Gastrocnemius medialis (tissue), 4 donors: ENCODE data around the gene PPP6R2. TPM values are rescaled to one million over a fixed set of nuclear protein-coding genes. Genes with fewer than 3 reads are reported as not detected.

Source experiments
- ATAC-seq, 2 donors: fragments of 150-250 bp; one replicate each; pipeline ENCODE4 v1.9.1; 2016
- DNase-seq, 2 donors: peaks; one replicate each; pipeline ENCODE4 v3.0.0-alpha.2; 2019
- H3K27ac ChIP-seq, 4 donors: fragments of 200-600 bp; sonication (generic); 1 replicate in 1 of 4; 2 replicates in 3 of 4; pipeline ENCODE4 v1.5.1; 2016 to 2018; ENCODE audit warnings: mild to moderate bottlenecking in 2 of 4, moderate library complexity in 1 of 4
- H3K27me3 ChIP-seq, 3 donors: fragments of 200-600 bp; sonication (generic) in 2 of 3; 1 replicate in 1 of 3; 2 replicates in 2 of 3; pipeline versions ENCODE4 v1.5.1 to v1.6.0; 2016 to 2019; ENCODE audit warnings: mild to moderate bottlenecking in 1 of 3, moderate library complexity in 1 of 3
- H3K36me3 ChIP-seq, 2 donors: fragments of 200-600 bp; sonication (generic) in 1 of 2; one replicate each; pipeline ENCODE4 v1.5.1; 2017 to 2018
- H3K4me1 ChIP-seq, 2 donors: fragments of 200-600 bp; sonication (generic) in 1 of 2; one replicate each; pipeline ENCODE4 v1.5.1; 2016 to 2017; ENCODE audit warnings: mild to moderate bottlenecking in 2 of 2
- H3K4me3 ChIP-seq, 4 donors: fragments of 200-600 bp; sonication (generic) in 3 of 4; 1 replicate in 1 of 4; 2 replicates in 3 of 4; pipeline ENCODE4 v1.5.1; 2016 to 2019; ENCODE audit warnings: mild to moderate bottlenecking in 2 of 4
- H3K9me3 ChIP-seq, 3 donors: fragments of 200-600 bp; sonication (generic) in 2 of 3; 1 replicate in 1 of 3; 2 replicates in 2 of 3; pipeline ENCODE4 v1.5.1; 2016 to 2019
- POLR2A ChIP-seq, 2 donors: fragments of 450-650 bp; IDR thresholded peaks; one replicate each; pipeline ENCODE4 v1.6.1; 2017; ENCODE audit warnings: antibody characterized with exemption in 2 of 2, mild to moderate bottlenecking in 2 of 2, moderate library complexity in 2 of 2
- in situ Hi-C, 4 donors: fragments of 200-750 bp; cut with MboI; loops; one replicate each; pipeline versions ENCODE4 v1.15.0 to v1.8.0; 2017; ENCODE audit warnings: low sequenced_read_pairs in 4 of 4
- intact Hi-C: fragments of 100-400 bp; cut with DNase I; formaldehyde crosslinking; loops from one replicate; pipeline ENCODE4 v1.15.1; 2023; ENCODE audit warnings: low total_unique reads
- total RNA-seq, 4 donors: library from RNA; depleted of rRNA; stranded (reverse); fragments of >200 nt; gene quantifications; one replicate each; pipeline versions ENCODE4 v1.1.0 to v1.2.3, GENCODE V29; 2016
- TF ChIP-seq, protein P1 (sequence below), 5 experiments: fragments of 450-650 bp in 3 of 5; fragments of 200-600 bp in 2 of 5; sonication (generic) in 2 of 5; IDR thresholded peaks in 4 of 5; conservative IDR thresholded peaks in 1 of 5; 1 replicate in 4 of 5; 2 replicates in 1 of 5; pipeline ENCODE4 v1.5.1; 2016 to 2019; ENCODE audit warnings: antibody characterized with exemption in 5 of 5, mild to moderate bottlenecking in 3 of 5, moderate library complexity in 3 of 5

PPP6R2 gene
- total RNA-seq, 4 donors from 2014 or later: 55.7 to 96.2 (median 74.1) TPM

DNA sequence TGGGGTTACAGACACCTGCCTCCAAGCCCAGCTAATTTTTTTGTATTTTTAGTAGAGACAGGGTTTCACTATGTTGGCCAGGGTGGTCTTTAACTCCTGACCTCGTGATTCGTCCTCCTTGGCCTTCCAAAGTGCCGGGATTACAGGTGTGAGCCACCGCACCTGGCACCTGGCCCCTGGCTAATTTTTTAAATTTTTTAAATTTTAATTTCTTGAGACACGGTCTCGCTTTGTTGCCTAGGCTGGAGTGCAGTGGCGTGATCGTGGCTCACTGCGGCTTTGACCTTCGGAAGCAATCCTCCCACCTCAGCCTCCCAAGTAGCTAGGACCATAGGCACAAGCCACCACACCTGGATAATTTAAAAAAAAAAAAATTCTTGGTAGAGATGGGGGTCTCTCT lies 14.6 kb downstream of the PPP6R2 start:
- Histone ChIP-seq H3K4me1 (peaks cover 0 to 6% of the 10 kb centered on the region in 2 donors), H3K4me3 (no peak overlapping the region), H3K36me3 (peaks cover 0 to 7% of the 10 kb centered on the region in 2 donors), H3K27ac (no peak overlapping the region), H3K27me3 (no peaks in the 10 kb centered on the region), H3K9me3 (no peaks in the 10 kb centered on the region)
- DNase-seq (no peak), ATAC-seq (no peak)
- in situ Hi-C loops: no loop called here
- no peak for TF ChIP-seq POLR2A (IDR thresholded peaks at IDR 0.05)
- TF ChIP-seq, protein P1, sequence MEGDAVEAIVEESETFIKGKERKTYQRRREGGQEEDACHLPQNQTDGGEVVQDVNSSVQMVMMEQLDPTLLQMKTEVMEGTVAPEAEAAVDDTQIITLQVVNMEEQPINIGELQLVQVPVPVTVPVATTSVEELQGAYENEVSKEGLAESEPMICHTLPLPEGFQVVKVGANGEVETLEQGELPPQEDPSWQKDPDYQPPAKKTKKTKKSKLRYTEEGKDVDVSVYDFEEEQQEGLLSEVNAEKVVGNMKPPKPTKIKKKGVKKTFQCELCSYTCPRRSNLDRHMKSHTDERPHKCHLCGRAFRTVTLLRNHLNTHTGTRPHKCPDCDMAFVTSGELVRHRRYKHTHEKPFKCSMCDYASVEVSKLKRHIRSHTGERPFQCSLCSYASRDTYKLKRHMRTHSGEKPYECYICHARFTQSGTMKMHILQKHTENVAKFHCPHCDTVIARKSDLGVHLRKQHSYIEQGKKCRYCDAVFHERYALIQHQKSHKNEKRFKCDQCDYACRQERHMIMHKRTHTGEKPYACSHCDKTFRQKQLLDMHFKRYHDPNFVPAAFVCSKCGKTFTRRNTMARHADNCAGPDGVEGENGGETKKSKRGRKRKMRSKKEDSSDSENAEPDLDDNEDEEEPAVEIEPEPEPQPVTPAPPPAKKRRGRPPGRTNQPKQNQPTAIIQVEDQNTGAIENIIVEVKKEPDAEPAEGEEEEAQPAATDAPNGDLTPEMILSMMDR (IDR thresholded peaks at IDR 0.05 in 4 of 5, conservative IDR thresholded peaks at IDR 0.05 in 1 of 5): no peak
- intact Hi-C loops: no loop called here

- no peaks in the 10 kb centered on the region for H3K36me3 ChIP-seq
- H3K4me1 ChIP-seq: peaks cover 0 to 14% of the 10 kb centered on the region in 2 donors
- in situ Hi-C loops (no loop called here), intact Hi-C loops (no loop called here)
- DNase-seq (peak; percentile 23 to 46), ATAC-seq (peak; percentile 56 to 81)
- no peaks in the 10 kb centered on the region for H3K9me3 ChIP-seq
- no peak overlapping the region for H3K4me3 ChIP-seq
- TF ChIP-seq, protein P1 (IDR thresholded peaks at IDR 0.05 in 4 of 5, conservative IDR thresholded peaks at IDR 0.05 in 1 of 5): no peak
- peak in 1 of 2 donors; percentile 10 for TF ChIP-seq POLR2A (IDR thresholded peaks at IDR 0.05)
- H3K27ac ChIP-seq: peak overlapping the region in 2 of 4 donors; percentile 30 to 58
- no peaks in the 10 kb centered on the region for H3K27me3 ChIP-seq
Measured at GRCh38 chr22:50360578-50360977, 17.5 kb downstream of the PPP6R2 start.

- intact Hi-C loops (no loop called here), in situ Hi-C loops (no loop called here)
- peaks cover 0 to 14% of the 10 kb centered on the region in 2 donors for H3K4me1 ChIP-seq
- DNase-seq (no peak), ATAC-seq (peak in 1 of 2 donors; percentile 9)
- no peaks in the 10 kb centered on the region for H3K9me3 ChIP-seq
- TF ChIP-seq, protein P1 (IDR thresholded peaks at IDR 0.05 in 4 of 5, conservative IDR thresholded peaks at IDR 0.05 in 1 of 5): no peak
- no peak for TF ChIP-seq POLR2A (IDR thresholded peaks at IDR 0.05)
- H3K27ac ChIP-seq: peak overlapping the region in 2 of 4 donors; percentile 30 to 36
- H3K27me3 ChIP-seq: no peaks in the 10 kb centered on the region
- H3K4me3 ChIP-seq: no peak overlapping the region
- H3K36me3 ChIP-seq: no peaks in the 10 kb centered on the region
Measured at GRCh38 chr22:50361222-50361621, 18.1 kb downstream of the PPP6R2 start.

GRCh38 chr22:50361688-50362087 lies 18.6 kb downstream of the PPP6R2 start:
- DNase-seq: no peak

More at GRCh38 chr22:50361688-50362087, 18.6 kb downstream of the PPP6R2 start:
- Histone ChIP-seq H3K4me1 (peaks cover 0 to 14% of the 10 kb centered on the region in 2 donors), H3K27me3 (no peaks in the 10 kb centered on the region), H3K36me3 (no peaks in the 10 kb centered on the region), H3K9me3 (no peaks in the 10 kb centered on the region), H3K4me3 (no peak overlapping the region), H3K27ac (peak overlapping the region in 1 of 4 donors; percentile 30)
- intact Hi-C loops: no loop called here
- ATAC-seq: no peak
- in situ Hi-C loops: no loop called here
- TF ChIP-seq POLR2A (IDR thresholded peaks at IDR 0.05): no peak
- TF ChIP-seq, protein P1 (IDR thresholded peaks at IDR 0.05 in 4 of 5, conservative IDR thresholded peaks at IDR 0.05 in 1 of 5): no peak
